Right renal cortex interstitium (tissue), 3 donors: ENCODE measurements around the gene SCP2. TPM values are rescaled to one million over a fixed set of nuclear protein-coding genes. Genes with fewer than 3 reads are reported as not detected.

Experiments used
- DNase-seq, 3 donors: peaks; one replicate each; pipeline ENCODE4 v3.0.0-alpha.2; 2013; ENCODE audit warnings: low read depth in 3 of 3, low spot score in 2 of 3
- polyA plus RNA-seq, 3 donors: library from polyadenylated mRNA; unstranded; fragments of 120-200 nt; gene quantifications; one replicate each; pipeline ENCODE4 v1.2.1, GENCODE V29; 2013; ENCODE audit not compliant: insufficient read length in 3 of 3

Gene SCP2
- polyA plus RNA-seq, 3 donors: 236 to 247 (median 241) TPM

- DNase-seq: no peak
Measured at GRCh38 chr1:53025034-53025768, 98.1 kb downstream of the SCP2 start.

- DNase-seq: no peak
Measured at GRCh38 chr1:53025769-53026112, 98.7 kb downstream of the SCP2 start.

- DNase-seq: no peak
Measured at GRCh38 chr1:53026254-53026653, 99.2 kb downstream of the SCP2 start.

- no peak for DNase-seq
Measured at GRCh38 chr1:53031732-53032131, 104.7 kb downstream of the SCP2 start.

- no peak for DNase-seq
Measured at GRCh38 chr1:53037159-53037558, 110.1 kb downstream of the SCP2 start.

- no peak for DNase-seq
Measured at GRCh38 chr1:53038566-53038965, 111.5 kb downstream of the SCP2 start.

GRCh38 chr1:53043271-53043670 lies 116.2 kb downstream of the SCP2 start:
- no peak for DNase-seq

- DNase-seq: no peak
Measured at GRCh38 chr1:53044926-53045325, 117.8 kb downstream of the SCP2 start.

- no peak for DNase-seq
Measured at GRCh38 chr1:53046930-53047329, 119.9 kb downstream of the SCP2 start.

- no peak for DNase-seq
Measured at GRCh38 chr1:53047737-53048736, 121.0 kb downstream of the SCP2 start.

GRCh38 chr1:53048960-53049573 lies 122.0 kb downstream of the SCP2 start:
- no peak for DNase-seq

- DNase-seq: no peak
Measured at GRCh38 chr1:53049574-53049967, 122.5 kb downstream of the SCP2 start.

GRCh38 chr1:53050310-53050709 lies 123.2 kb downstream of the SCP2 start:
- no peak for DNase-seq

- no peak for DNase-seq
Measured at GRCh38 chr1:53051676-53052075, 124.6 kb downstream of the SCP2 start.

- no peak for DNase-seq
Measured at GRCh38 chr1:53057127-53057526, 130.1 kb downstream of the SCP2 start.

- DNase-seq: no peak
Measured at GRCh38 chr1:53060579-53060978, 133.5 kb downstream of the SCP2 start.

GRCh38 chr1:53061123-53061858 lies 134.2 kb downstream of the SCP2 start:
- DNase-seq: no peak

GRCh38 chr1:53061859-53062707 lies 135.0 kb downstream of the SCP2 start, which contains the start of gene PODN:
PODN (plus strand) TSS chr1:53062213; CDS start chr1:53069856, 7,643 bp downstream.
- no peak for DNase-seq

- no peak for DNase-seq
Measured at GRCh38 chr1:53062708-53063591, 135.9 kb downstream of the SCP2 start.
